Neural cell (in vitro differentiated cells): ENCODE data around the gene GPHN. TPM values are rescaled to one million over a fixed set of nuclear protein-coding genes. Genes with fewer than 3 reads are reported as not detected.

Source experiments
- H2AFZ ChIP-seq: fragments of 200-600, 300-800 bp; sonication (generic), shearing (Covaris generic); 2 replicates; pipeline ENCODE4 v1.6.0; 2014; ENCODE audit warnings: low read depth, mild to moderate bottlenecking, antibody characterized with exemption, low read length, moderate library complexity
- H3F3A ChIP-seq: fragments of 200-600 bp; shearing (Covaris generic); 2 replicates; pipeline ENCODE4 v1.6.1; 2016; ENCODE audit warnings: mild to moderate bottlenecking, moderate library complexity, mixed read lengths, antibody characterized with exemption, low read length; ENCODE audit not compliant: insufficient read depth, poor library complexity, severe bottlenecking
- H3K27ac ChIP-seq: fragments of 200-600, 300-800 bp; sonication (generic), shearing (Covaris generic); 2 replicates; pipeline ENCODE4 v1.5.1; 2014; ENCODE audit warnings: mild to moderate bottlenecking, low read length, moderate library complexity
- H3K27me3 ChIP-seq: fragments of 300-800, 200-600 bp; sonication (generic), shearing (Covaris generic); 2 replicates; pipeline ENCODE4 v1.6.0; 2014; ENCODE audit warnings: mild to moderate bottlenecking, low read depth, low read length, moderate library complexity; ENCODE audit not compliant: insufficient read depth
- H3K36me3 ChIP-seq: fragments of 300-800, 200-600 bp; sonication (generic), shearing (Covaris generic); 2 replicates; pipeline ENCODE4 v1.5.1; 2014; ENCODE audit warnings: mild to moderate bottlenecking, antibody characterized with exemption, low read length, moderate library complexity; ENCODE audit not compliant: insufficient read depth
- H3K4me2 ChIP-seq: fragments of 300-800, 200-600 bp; sonication (generic), shearing (Covaris generic); 2 replicates; pipeline ENCODE4 v1.6.0; 2014; ENCODE audit warnings: mild to moderate bottlenecking, low read length
- H3K4me3 ChIP-seq: fragments of 300-800, 200-600 bp; sonication (generic), shearing (Covaris generic); 2 replicates; pipeline ENCODE4 v1.5.1; 2014; ENCODE audit warnings: mild to moderate bottlenecking, low read length, moderate library complexity
- H3K79me2 ChIP-seq: fragments of 200-600 bp; shearing (Covaris generic); replicated peaks from 2 replicates; pipeline ENCODE4 v1.6.0; 2014; ENCODE audit warnings: mild to moderate bottlenecking, low read length, moderate library complexity; ENCODE audit not compliant: insufficient read depth
- H3K9ac ChIP-seq: fragments of 300-800, 200-600 bp; sonication (generic), shearing (Covaris generic); 2 replicates; pipeline ENCODE4 v1.6.1; 2016; ENCODE audit warnings: mild to moderate bottlenecking, low read length, mixed read lengths
- H3K9me2 ChIP-seq: fragments of 200-600 bp; shearing (Covaris generic); 2 replicates; pipeline ENCODE4 v1.6.1; 2016; ENCODE audit warnings: mild to moderate bottlenecking, low read length, mixed read lengths; ENCODE audit not compliant: insufficient read depth
- H3K9me3 ChIP-seq: fragments of 200-600, 300-800 bp; sonication (generic), shearing (Covaris generic); 2 replicates; pipeline ENCODE4 v1.6.1; 2016; ENCODE audit warnings: mild to moderate bottlenecking, mixed run types, low read length, moderate library complexity, mixed read lengths
- H4K20me1 ChIP-seq: fragments of 200-600 bp; shearing (Covaris generic); 2 replicates; pipeline ENCODE4 v1.6.1; 2016; ENCODE audit warnings: mild to moderate bottlenecking, mixed run types; ENCODE audit not compliant: insufficient read depth
- CTCF ChIP-seq: fragments of 450-650 bp; IDR thresholded peaks from 2 replicates; pipeline ENCODE4 v1.5.1; 2014; ENCODE audit warnings: antibody characterized with exemption, mild to moderate bottlenecking, moderate library complexity; ENCODE audit not compliant: poor library complexity, severe bottlenecking
- EP300 ChIP-seq: fragments of 450-650 bp; conservative IDR thresholded peaks from 2 replicates; pipeline ENCODE4 v1.6.1; 2014; ENCODE audit warnings: antibody characterized with exemption, mild to moderate bottlenecking, moderate library complexity; ENCODE audit not compliant: poor library complexity, severe bottlenecking
- EZH2 ChIP-seq: fragments of 200-600, 300-800 bp; shearing (Covaris generic), sonication (generic); IDR thresholded peaks from 2 replicates; pipeline ENCODE4 v1.6.1; 2014; ENCODE audit warnings: antibody characterized with exemption, low read length, borderline replicate concordance, mild to moderate bottlenecking; ENCODE audit not compliant: insufficient read depth, poor library complexity, severe bottlenecking
- MXI1 ChIP-seq: fragments of 450-650 bp; conservative IDR thresholded peaks from 2 replicates; pipeline ENCODE4 v1.6.1; 2014; ENCODE audit warnings: antibody characterized with exemption, mild to moderate bottlenecking; ENCODE audit not compliant: poor library complexity, severe bottlenecking
- POLR2AphosphoS5 ChIP-seq: IDR thresholded peaks from 2 replicates; pipeline ENCODE4 v1.6.1; 2012
- RAD21 ChIP-seq: fragments of 450-650 bp; conservative IDR thresholded peaks from 2 replicates; pipeline ENCODE4 v1.6.1; 2014; ENCODE audit warnings: antibody characterized with exemption, mild to moderate bottlenecking, moderate library complexity
- REST ChIP-seq: IDR thresholded peaks from 2 replicates; pipeline ENCODE4 v1.6.1; 2012; ENCODE audit warnings: borderline replicate concordance
- SMC3 ChIP-seq: fragments of 450-650 bp; conservative IDR thresholded peaks from 2 replicates; pipeline ENCODE4 v1.6.1; 2014; ENCODE audit warnings: antibody characterized with exemption, mild to moderate bottlenecking, moderate library complexity; ENCODE audit not compliant: poor library complexity
- TAF1 ChIP-seq: IDR thresholded peaks from 2 replicates; pipeline ENCODE4 v1.6.1; 2012; ENCODE audit warnings: low read depth
- polyA plus RNA-seq: library from polyadenylated mRNA; depleted of rRNA; stranded (reverse); fragments of >200 nt; gene quantifications from 2 replicates; pipeline ENCODE4 v1.2.3, GENCODE V29; 2014

GPHN gene
- polyA plus RNA-seq, 1 donor from 2014 or later = 135 TPM

GRCh38 chr14:67056684-67057083, 548.7 kb downstream of the GPHN start:
- H3K27ac ChIP-seq = no peak overlapping the region
- H3K36me3 ChIP-seq = no peaks in the 10 kb centered on the region
- no peak for TF ChIP-seq RAD21

GRCh38 chr14:67059596-67059995, 551.6 kb downstream of the GPHN start:
- Histone ChIP-seq H2AFZ (no peak overlapping the region), H3K79me2 (no peaks in the 10 kb centered on the region), H3K9me3 (no peaks in the 10 kb centered on the region), H3F3A (peaks cover 5% of the 10 kb centered on the region), H3K4me2 (no peak overlapping the region), H3K27me3 (no peaks in the 10 kb centered on the region), H3K9me2 (no peaks in the 10 kb centered on the region), H4K20me1 (no peaks in the 10 kb centered on the region), H3K9ac (no peak overlapping the region), H3K36me3 (no peaks in the 10 kb centered on the region), H3K27ac (no peak overlapping the region), H3K4me3 (no peak overlapping the region)
- TF ChIP-seq POLR2AphosphoS5 (no peak), CTCF (no peak), RAD21 (no peak), REST (no peak), EZH2 (no peak), TAF1 (no peak), SMC3 (no peak), MXI1 (no peak)

More at GRCh38 chr14:67056684-67057083, 548.7 kb downstream of the GPHN start:
- H3K4me2 ChIP-seq = no peak overlapping the region
- H3K9ac ChIP-seq = no peak overlapping the region
- no peaks in the 10 kb centered on the region for H3K27me3 ChIP-seq
- peaks cover 8% of the 10 kb centered on the region for H3K9me3 ChIP-seq
- no peak overlapping the region for H3K4me3 ChIP-seq
- no peaks in the 10 kb centered on the region for H4K20me1 ChIP-seq
- H2AFZ ChIP-seq = no peak overlapping the region
- H3K9me2 ChIP-seq = no peaks in the 10 kb centered on the region
- H3K79me2 ChIP-seq = no peaks in the 10 kb centered on the region
- peaks cover 5% of the 10 kb centered on the region for H3F3A ChIP-seq

GRCh38 chr14:67060546-67060945, 552.6 kb downstream of the GPHN start:
- H3K9me3 ChIP-seq = no peaks in the 10 kb centered on the region
- no peaks in the 10 kb centered on the region for H3K27me3 ChIP-seq
- no peaks in the 10 kb centered on the region for H3K9me2 ChIP-seq
- H3K4me3 ChIP-seq = no peak overlapping the region
- H2AFZ ChIP-seq = no peak overlapping the region
- no peak for TF ChIP-seq POLR2AphosphoS5
- no peak for TF ChIP-seq SMC3
- no peak for TF ChIP-seq TAF1
- TF ChIP-seq REST = no peak
- no peak for TF ChIP-seq EP300
- no peak for TF ChIP-seq RAD21
- TF ChIP-seq EZH2 = no peak
- TF ChIP-seq CTCF = no peak
- TF ChIP-seq MXI1 = no peak
- H3K36me3 ChIP-seq = no peaks in the 10 kb centered on the region
- no peak overlapping the region for H3K27ac ChIP-seq
- H3F3A ChIP-seq = peaks cover 5% of the 10 kb centered on the region
- no peaks in the 10 kb centered on the region for H4K20me1 ChIP-seq
- H3K4me2 ChIP-seq = no peak overlapping the region
- no peak overlapping the region for H3K9ac ChIP-seq
- H3K79me2 ChIP-seq = no peaks in the 10 kb centered on the region
